Suprapubic skin (tissue), 4 donors: ENCODE results near the gene VTI1A.

Experiments used
- CTCF ChIP-seq, 2 donors: fragments of 200-600 bp in 1 of 2; fragments of 450-650 bp in 1 of 2; sonication (generic) in 1 of 2; IDR thresholded peaks; one replicate each; pipeline ENCODE4 v1.5.1; 2016 to 2019; ENCODE audit warnings: antibody characterized with exemption in 2 of 2, mild to moderate bottlenecking in 1 of 2, moderate library complexity in 1 of 2
- EP300 ChIP-seq: sonication (generic); formaldehyde crosslinking; IDR thresholded peaks from one replicate; pipeline ENCODE4 v1.6.1; 2017; ENCODE audit warnings: antibody characterized with exemption
- POLR2A ChIP-seq, 2 donors: fragments of 450-650 bp; IDR thresholded peaks; one replicate each; pipeline ENCODE4 v1.6.1; 2017; ENCODE audit warnings: antibody characterized with exemption in 2 of 2, mild to moderate bottlenecking in 2 of 2, moderate library complexity in 2 of 2
- POLR2AphosphoS5 ChIP-seq, 3 donors: sonication (generic); formaldehyde crosslinking; IDR thresholded peaks; one replicate each; pipeline ENCODE4 v1.6.1; 2017; ENCODE audit warnings: antibody characterized with exemption in 3 of 3

DNA sequence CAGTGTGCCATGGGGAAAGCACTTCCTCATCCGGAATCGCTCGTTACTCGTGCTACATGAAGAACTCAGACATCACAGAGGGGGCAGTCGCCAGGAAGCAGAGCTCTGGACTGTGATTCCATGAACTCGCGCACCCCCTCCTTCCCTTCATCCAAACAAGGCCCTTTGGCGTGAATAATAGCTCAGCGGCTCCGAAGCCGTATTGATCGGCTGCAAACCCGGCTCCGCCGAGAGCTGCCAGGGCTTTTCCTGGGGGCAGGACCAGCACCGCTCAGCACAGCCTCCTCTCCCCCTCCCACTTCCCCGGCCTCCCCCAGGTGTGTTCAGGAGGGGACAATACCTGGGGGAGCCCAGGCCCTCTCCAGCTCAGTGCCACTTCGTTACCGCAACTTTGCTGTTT, 374.0 kb downstream of the VTI1A start:
- TF ChIP-seq POLR2A (IDR thresholded peaks at IDR 0.05): no peak
- TF ChIP-seq CTCF (IDR thresholded peaks at IDR 0.05): no peak
- no peak for TF ChIP-seq POLR2AphosphoS5 (IDR thresholded peaks at IDR 0.05)
- no peak for TF ChIP-seq EP300
